HEK293 (cell line): ENCODE measurements around the gene MYO7A.
A peak's percentile ranks its signal among the peaks of the same experiment; 100 is the strongest.
"Not testable (repeated sequence)": the region's sequence is repeated elsewhere in the genome, so short reads cannot be mapped to it uniquely, and the experiment has no call there.

ENCODE experiments used
- CTCF ChIA-PET: fragments of 350-600 bp; formaldehyde crosslinking; extraction: SDS; loops from one replicate; lab custom pipeline; 2021; ENCODE audit warnings: antibody characterized with exemption; lab: Yijun Ruan, JAX
- POLR2A ChIA-PET: fragments of 300-600 bp; formaldehyde crosslinking; extraction: SDS; loops from one replicate; lab custom pipeline; 2020; ENCODE audit warnings: antibody characterized with exemption, inconsistent platforms; lab: Yijun Ruan, JAX
- H3K27ac ChIP-seq: fragments of 200-500 bp; sonication (Bioruptor generic); 2 replicates; pipeline ENCODE4 v1.5.1; 2014; ENCODE audit warnings: low read depth, low read length, control low read depth, inconsistent platforms; ENCODE audit errors: extremely low read depth
- H3K36me3 ChIP-seq, 2 experiments: fragments of 200-500 bp in 1 of 2; sonication (Bioruptor generic) in 1 of 2; 1 replicate in 1 of 2; 2 replicates in 1 of 2; pipeline ENCODE4 v1.5.1; 2014 to 2017; ENCODE audit warnings: inconsistent platforms in 2 of 2, low read length in 2 of 2; ENCODE audit not compliant: control insufficient read depth in 2 of 2, insufficient read depth in 1 of 2
- H3K4me1 ChIP-seq: fragments of 200-500 bp; sonication (Bioruptor generic); 2 replicates; pipeline ENCODE4 v1.5.1; 2014; ENCODE audit warnings: mild to moderate bottlenecking, low read length, inconsistent platforms; ENCODE audit not compliant: control insufficient read depth, insufficient read depth
- H3K4me3 ChIP-seq: 2 replicates; pipeline ENCODE4 v1.5.1; 2011; ENCODE audit warnings: low read depth, mild to moderate bottlenecking, control low read depth, low read length, moderate library complexity
- H3K9me3 ChIP-seq: fragments of 200-500 bp; sonication (Bioruptor generic); 2 replicates; pipeline ENCODE4 v1.5.1; 2014; ENCODE audit warnings: low read depth, low read length, inconsistent platforms; ENCODE audit not compliant: control insufficient read depth, insufficient read depth
- GFI1B ChIP-seq: fragments of 450-650 bp; formaldehyde crosslinking; IDR thresholded peaks from 2 replicates; pipeline ENCODE4 v1.5.1; 2016; ENCODE audit warnings: missing biosample characterization, missing genetic modification characterization
- GLIS1 ChIP-seq: fragments of 450-650 bp; formaldehyde crosslinking; IDR thresholded peaks from 2 replicates; pipeline ENCODE4 v1.5.1; 2016; ENCODE audit warnings: missing biosample characterization, missing genetic modification characterization
- KLF1 ChIP-seq: fragments of 450-650 bp; formaldehyde crosslinking; IDR thresholded peaks from 2 replicates; pipeline ENCODE4 v1.5.1; 2016; ENCODE audit warnings: missing biosample characterization, missing genetic modification characterization
- TSHZ1 ChIP-seq: fragments of 450-650 bp; formaldehyde crosslinking; IDR thresholded peaks from 2 replicates; pipeline ENCODE4 v1.5.1; 2016; ENCODE audit warnings: missing biosample characterization, missing genetic modification characterization, borderline replicate concordance
- YY1 ChIP-seq: fragments of 450-650 bp; formaldehyde crosslinking; IDR thresholded peaks from 2 replicates; pipeline ENCODE4 v1.5.1; 2018; ENCODE audit warnings: missing biosample characterization, missing genetic modification characterization
- ZFHX2 ChIP-seq: fragments of 450-650 bp; formaldehyde crosslinking; conservative IDR thresholded peaks from 2 replicates; pipeline ENCODE4 v1.5.1; 2016; ENCODE audit warnings: missing biosample characterization, missing genetic modification characterization
- ZIC2 ChIP-seq: fragments of 450-650 bp; formaldehyde crosslinking; IDR thresholded peaks from 2 replicates; pipeline ENCODE4 v1.5.1; 2016; ENCODE audit warnings: missing biosample characterization, missing genetic modification characterization
- ZNF24 ChIP-seq: fragments of 450-650 bp; formaldehyde crosslinking; IDR thresholded peaks from 2 replicates; pipeline ENCODE4 v1.5.1; 2016; ENCODE audit warnings: missing biosample characterization, missing genetic modification characterization
- ZNF362 ChIP-seq: fragments of 450-650 bp; formaldehyde crosslinking; IDR thresholded peaks from 2 replicates; pipeline ENCODE4 v1.5.1; 2016; ENCODE audit warnings: missing biosample characterization, missing genetic modification characterization
- ZNF394 ChIP-seq: fragments of 450-650 bp; formaldehyde crosslinking; IDR thresholded peaks from 2 replicates; pipeline ENCODE4 v1.5.1; 2016; ENCODE audit warnings: missing biosample characterization, missing genetic modification characterization, mild to moderate bottlenecking, moderate library complexity, borderline replicate concordance
- ZNF624 ChIP-seq: fragments of 450-650 bp; formaldehyde crosslinking; IDR thresholded peaks from 2 replicates; pipeline ENCODE4 v1.5.1; 2017; ENCODE audit warnings: missing biosample characterization, missing genetic modification characterization

Gene MYO7A

GRCh38 chr11:77094841-77095365 lies 33.1 kb upstream of the MYO7A start:
- POLR2A ChIA-PET: no interaction called here
- Histone ChIP-seq H3K4me1 (no peaks in the 10 kb centered on the region), H3K9me3 (no peaks in the 10 kb centered on the region), H3K27ac (no peak overlapping the region), H3K36me3 (no peaks in the 10 kb centered on the region), H3K4me3 (no peak overlapping the region)
- TF ChIP-seq ZNF362 (tag by site-specific recombination) (no peak), TSHZ1 (tag by site-specific recombination) (no peak), ZFHX2 (tag by site-specific recombination) (no peak)
- CTCF ChIA-PET: interaction anchor here (0.6 to 1.4 kb wide), 5 partner anchors 8 to 175 kb away, joined by 3 read pairs; partner anchors contain the start of gene OMP

GRCh38 chr11:77095551-77096490 lies 32.2 kb upstream of the MYO7A start:
- no peaks in the 10 kb centered on the region for H3K36me3 ChIP-seq
- H3K27ac ChIP-seq: no peak overlapping the region
- POLR2A ChIA-PET: interaction anchor here (1.2 kb wide), 1 partner anchor 48 kb away, joined by 4 read pairs; no protein-coding TSS in a partner anchor
- no peak for TF ChIP-seq ZNF394
- no peak for TF ChIP-seq YY1 (tag by site-specific recombination)
- TF ChIP-seq GLIS1 (tag by site-specific recombination): peak; percentile 74
- peak; percentile 16 for TF ChIP-seq ZIC2 (tag by site-specific recombination)
- no peak overlapping the region for H3K4me3 ChIP-seq
- CTCF ChIA-PET: interaction anchor here (0.5 to 1.4 kb wide), 5 partner anchors 17 to 176 kb away, joined by 3 read pairs; no protein-coding TSS in a partner anchor
- no peaks in the 10 kb centered on the region for H3K9me3 ChIP-seq
- H3K4me1 ChIP-seq: no peaks in the 10 kb centered on the region

- Histone ChIP-seq H3K27ac (no peak overlapping the region), H3K36me3 (no peaks in the 10 kb centered on the region), H3K9me3 (no peaks in the 10 kb centered on the region), H3K4me1 (no peaks in the 10 kb centered on the region), H3K4me3 (no peak overlapping the region)
- ChIA-PET CTCF (interaction anchor here (1.4 kb wide), 1 partner anchor 49 kb away, joined by 3 read pairs; no protein-coding TSS in a partner anchor), POLR2A (interaction anchor here (1.2 kb wide), 1 partner anchor 49 kb away, joined by 4 read pairs; no protein-coding TSS in a partner anchor)
- no peak for TF ChIP-seq ZNF624 (tag by site-specific recombination)
- peak; percentile 74 for TF ChIP-seq KLF1
- TF ChIP-seq ZNF24 (tag by site-specific recombination): no peak
- no peak for TF ChIP-seq GFI1B (tag by site-specific recombination)
- TF ChIP-seq GLIS1 (tag by site-specific recombination): peak; percentile 27; the same call in 1 of the 2 replicates
Measured at GRCh38 chr11:77096591-77097019, 31.4 kb upstream of the MYO7A start.

- H3K4me1 ChIP-seq, CTCF ChIA-PET, H3K27ac ChIP-seq, H3K36me3 ChIP-seq, H3K4me3 ChIP-seq, H3K9me3 ChIP-seq: not testable (repeated sequence)
- POLR2A ChIA-PET: interaction anchor here (1.2 kb wide), 1 partner anchor 50 kb away, joined by 4 read pairs; no protein-coding TSS in a partner anchor
Measured at GRCh38 chr11:77097180-77097579, 30.9 kb upstream of the MYO7A start.
